H1 (cell line): ENCODE measurements around the gene TRAPPC8. TPM values are rescaled to one million over a fixed set of nuclear protein-coding genes. Genes with fewer than 3 reads are reported as not detected.

ENCODE experiments used
- CTCF ChIA-PET: fragments of 300-600 bp; sonication (Branson Sonifier 250); formaldehyde crosslinking; loops from one replicate; lab custom pipeline; 2021; ENCODE audit not compliant: partially characterized antibody; lab: Charles Lee
- POLR2A ChIA-PET: fragments of 300-600 bp; sonication (Branson Sonifier 250); formaldehyde crosslinking; loops from one replicate; lab custom pipeline; 2021; ENCODE audit warnings: inconsistent platforms; ENCODE audit not compliant: partially characterized antibody; lab: Charles Lee
- DNase-seq, 2 experiments: peaks; one replicate each; pipeline versions ENCODE4 v3.0.0 to v3.0.0-alpha.2; 2010 to 2022; ENCODE audit warnings: low spot score in 2 of 2, low read depth in 1 of 2, mixed read lengths in 1 of 2
- FAIRE-seq: peaks from 2 replicates; lab custom pipeline; 2011; peaks lifted over from hg19 to GRCh38; lab: Jason Lieb, UNC
- H2AFZ ChIP-seq: 2 replicates; pipeline ENCODE4 v1.8.1; 2012; ENCODE audit warnings: low read length, inconsistent platforms
- H2AK5ac ChIP-seq: 2 replicates; pipeline ENCODE4 v1.6.1; 2013; ENCODE audit warnings: low read depth, low read length
- H2BK120ac ChIP-seq: replicated peaks from 2 replicates; pipeline ENCODE3; 2013; ENCODE audit warnings: low read depth, low read length, inconsistent platforms
- H2BK12ac ChIP-seq: 2 replicates; pipeline ENCODE4 v1.6.1; 2013; ENCODE audit warnings: low read depth, low read length
- H2BK15ac ChIP-seq: 2 replicates; pipeline ENCODE4 v1.6.1; 2013; ENCODE audit warnings: low read length
- H2BK20ac ChIP-seq: 2 replicates; pipeline ENCODE4 v1.6.1; 2013; ENCODE audit warnings: low read length
- H2BK5ac ChIP-seq: 2 replicates; pipeline ENCODE4 v1.6.1; 2013; ENCODE audit warnings: low read depth, low read length
- H3K14ac ChIP-seq: 2 replicates; pipeline ENCODE4 v1.6.1; 2013; ENCODE audit warnings: inconsistent platforms; ENCODE audit not compliant: insufficient read length
- H3K18ac ChIP-seq: 2 replicates; pipeline ENCODE4 v1.6.1; 2013; ENCODE audit warnings: low read length; ENCODE audit errors: extremely low read depth
- H3K23ac ChIP-seq: 2 replicates; pipeline ENCODE4 v1.6.1; 2013; ENCODE audit warnings: inconsistent platforms; ENCODE audit not compliant: insufficient read length
- H3K23me2 ChIP-seq: 2 replicates; pipeline ENCODE4 v1.6.1; 2013; ENCODE audit warnings: low read depth, low read length
- H3K27ac ChIP-seq: 2 replicates; pipeline ENCODE4 v1.6.1; 2011; ENCODE audit warnings: low read depth, low read length, inconsistent platforms
- H3K27me3 ChIP-seq, 4 experiments: replicated peaks in 1 of 4; 1 replicate in 1 of 4; 2 replicates in 3 of 4; pipeline versions ENCODE4 v1.6.1 to v1.8.1; 2011 to 2013; ENCODE audit warnings: low read length in 3 of 4, mild to moderate bottlenecking in 3 of 4, inconsistent platforms in 2 of 4, mixed read lengths in 2 of 4, moderate library complexity in 1 of 4; ENCODE audit not compliant: control insufficient read depth in 3 of 4, insufficient read depth in 3 of 4; ENCODE audit errors: extremely low read depth in 1 of 4
- H3K36me3 ChIP-seq, 4 experiments: 2 replicates each; pipeline versions ENCODE4 v1.6.1 to v1.8.1; 2011 to 2013; ENCODE audit warnings: mild to moderate bottlenecking in 4 of 4, low read length in 3 of 4, moderate library complexity in 2 of 4, control low read depth in 1 of 4, inconsistent platforms in 1 of 4; ENCODE audit not compliant: insufficient read depth in 4 of 4, control insufficient read depth in 2 of 4
- H3K4ac ChIP-seq: replicated peaks from 2 replicates; pipeline ENCODE3; 2013; ENCODE audit warnings: low read length, low read depth, mixed read lengths, inconsistent platforms; ENCODE audit not compliant: insufficient read length
- H3K4me1 ChIP-seq, 4 experiments: replicated peaks in 1 of 4; 1 replicate in 1 of 4; 2 replicates in 3 of 4; pipeline versions ENCODE4 v1.6.1 to v1.8.1; 2011 to 2013; ENCODE audit warnings: low read length in 3 of 4, inconsistent platforms in 2 of 4, mixed read lengths in 1 of 4; ENCODE audit not compliant: insufficient read depth in 4 of 4, control insufficient read depth in 3 of 4
- H3K4me2 ChIP-seq, 2 experiments: 2 replicates each; pipeline versions ENCODE4 v1.6.1 to v1.8.1; 2011 to 2013; ENCODE audit warnings: low read depth in 2 of 2, low read length in 2 of 2, control low read depth in 1 of 2, inconsistent platforms in 1 of 2, mild to moderate bottlenecking in 1 of 2; ENCODE audit not compliant: insufficient read depth in 1 of 2
- H3K4me3 ChIP-seq, 4 experiments: fragments of 200-600, 300-600 bp in 1 of 4; sonication (generic), shearing (Covaris generic), sonication (Bioruptor Twin) in 1 of 4; 2 replicates each; pipeline versions ENCODE4 v1.5.1 to v1.8.1; 2011 to 2016; ENCODE audit warnings: low read length in 4 of 4, low read depth in 3 of 4, control low read depth in 2 of 4, inconsistent platforms in 2 of 4, mild to moderate bottlenecking in 2 of 4, mixed read lengths in 1 of 4, moderate library complexity in 1 of 4; ENCODE audit not compliant: insufficient read depth in 2 of 4; ENCODE audit errors: extremely low read depth in 1 of 4
- H3K56ac ChIP-seq: replicated peaks from 2 replicates; pipeline ENCODE3; 2013; ENCODE audit warnings: low read depth, mild to moderate bottlenecking, mixed read lengths, low read length, inconsistent platforms; ENCODE audit not compliant: insufficient read length
- H3K79me1 ChIP-seq: 2 replicates; pipeline ENCODE4 v1.6.1; 2013; ENCODE audit warnings: low read depth, low read length, control low read depth
- H3K79me2 ChIP-seq, 2 experiments: 2 replicates each; pipeline versions ENCODE4 v1.6.1 to v1.8.1; 2012 to 2013; ENCODE audit warnings: low read length in 2 of 2, mild to moderate bottlenecking in 2 of 2, inconsistent platforms in 1 of 2; ENCODE audit not compliant: insufficient read depth in 2 of 2, control insufficient read depth in 1 of 2
- H3K9ac ChIP-seq, 4 experiments: replicated peaks in 1 of 4; 1 replicate in 1 of 4; 2 replicates in 3 of 4; pipeline versions ENCODE4 v1.6.1 to v1.8.1; 2011 to 2013; ENCODE audit warnings: low read depth in 3 of 4, low read length in 3 of 4, control low read depth in 2 of 4, mild to moderate bottlenecking in 2 of 4, moderate library complexity in 2 of 4, inconsistent platforms in 1 of 4; ENCODE audit errors: extremely low read depth in 1 of 4
- H3K9me3 ChIP-seq, 2 experiments: 2 replicates each; pipeline versions ENCODE4 v1.6.1 to v1.8.1; 2012 to 2013; ENCODE audit warnings: mild to moderate bottlenecking in 2 of 2, moderate library complexity in 2 of 2, control low read depth in 1 of 2, inconsistent platforms in 1 of 2, low read depth in 1 of 2, low read length in 1 of 2, mixed read lengths in 1 of 2; ENCODE audit not compliant: insufficient read depth in 2 of 2
- H4K20me1 ChIP-seq, 2 experiments: replicated peaks in 1 of 2; 2 replicates each; pipeline versions ENCODE3 to v1.8.1; 2011 to 2013; ENCODE audit warnings: inconsistent platforms in 2 of 2, low read length in 2 of 2, mild to moderate bottlenecking in 1 of 2; ENCODE audit not compliant: insufficient read depth in 2 of 2, control insufficient read depth in 1 of 2
- H4K5ac ChIP-seq: 2 replicates; pipeline ENCODE4 v1.6.1; 2013; ENCODE audit warnings: low read length, low read depth, mixed read lengths, inconsistent platforms; ENCODE audit not compliant: insufficient read length
- H4K8ac ChIP-seq: 2 replicates; pipeline ENCODE4 v1.8.0; 2013; ENCODE audit warnings: mild to moderate bottlenecking, moderate library complexity, low read length, inconsistent platforms; ENCODE audit not compliant: insufficient read depth; ENCODE audit errors: extremely low read depth
- H4K91ac ChIP-seq: replicated peaks from 2 replicates; pipeline ENCODE3; 2013; ENCODE audit warnings: low read length, mixed read lengths, inconsistent platforms; ENCODE audit not compliant: insufficient read length
- BRCA1 ChIP-seq: IDR thresholded peaks from 2 replicates; pipeline ENCODE4 v1.6.1; 2012; ENCODE audit warnings: low read depth, low read length, improper control_type of control experiment
- CBX8 ChIP-seq: fragments of 300-800, 300-1000 bp; sonication (generic); IDR thresholded peaks from 2 replicates; pipeline ENCODE4 v1.7.1; 2016; ENCODE audit warnings: low read depth, low read length, borderline replicate concordance
- CHD2 ChIP-seq: IDR thresholded peaks from 2 replicates; pipeline ENCODE4 v1.6.1; 2012; ENCODE audit warnings: low read length, improper control_type of control experiment
- GABPA ChIP-seq: IDR thresholded peaks from 2 replicates; pipeline ENCODE4 v1.6.1; 2011; ENCODE audit warnings: mild to moderate bottlenecking, low read length, moderate library complexity, borderline replicate concordance; ENCODE audit not compliant: insufficient read depth
- GTF2F1 ChIP-seq: IDR thresholded peaks from 2 replicates; pipeline ENCODE4 v1.6.1; 2012; ENCODE audit warnings: low read depth, low read length, improper control_type of control experiment, borderline replicate concordance
- HDAC2 ChIP-seq, 2 experiments: fragments of 300-600 bp in 1 of 2; sonication (generic) in 1 of 2; IDR thresholded peaks; 2 replicates each; pipeline ENCODE4 v1.6.1; 2011 to 2012; ENCODE audit warnings: low read depth in 2 of 2, low read length in 2 of 2, mild to moderate bottlenecking in 2 of 2, moderate library complexity in 2 of 2, borderline replicate concordance in 1 of 2, inconsistent platforms in 1 of 2
- MAFK ChIP-seq: IDR thresholded peaks from 2 replicates; pipeline ENCODE4 v1.6.1; 2012; ENCODE audit warnings: low read depth, mild to moderate bottlenecking, improper control_type of control experiment, low read length
- MAX ChIP-seq: IDR thresholded peaks from 2 replicates; pipeline ENCODE4 v1.6.1; 2012; ENCODE audit warnings: inconsistent platforms
- POLR2A ChIP-seq, 2 experiments: IDR thresholded peaks; 1 replicate in 1 of 2; 2 replicates in 1 of 2; pipeline ENCODE4 v1.6.1; 2011; ENCODE audit warnings: low read depth in 2 of 2, low read length in 2 of 2, mild to moderate bottlenecking in 2 of 2; ENCODE audit errors: control extremely low read depth in 1 of 2
- POU5F1 ChIP-seq: IDR thresholded peaks from 2 replicates; pipeline ENCODE4 v1.6.1; 2011; ENCODE audit warnings: low read depth, mild to moderate bottlenecking, low read length, moderate library complexity
- SP2 ChIP-seq: IDR thresholded peaks from 2 replicates; pipeline ENCODE4 v1.6.1; 2012; ENCODE audit warnings: mild to moderate bottlenecking, low read length, inconsistent platforms
- TEAD4 ChIP-seq: IDR thresholded peaks from 2 replicates; pipeline ENCODE4 v1.6.1; 2012; ENCODE audit warnings: low read depth, low read length, inconsistent platforms, mixed read lengths
- WGBS, 2 experiments: shearing (Covaris generic) in 1 of 2; methylation state at CpG; one replicate each; pipeline versions ENCODE4 v1.1.6 to v1.1.7; 2013 to 2015; ENCODE audit warnings: low lambda C conversion rate in 2 of 2, mixed read lengths in 2 of 2, inconsistent platforms in 1 of 2, low coverage in 1 of 2, missing lambda C conversion rate in 1 of 2; ENCODE audit not compliant: insufficient replicate concordance in 2 of 2, insufficient coverage in 1 of 2, insufficient read length in 1 of 2; ENCODE audit errors: extremely low coverage in 1 of 2, missing lambda C conversion rate in 1 of 2; 5-methylcytosine and 5-hydroxymethylcytosine counted together
- polyA plus RNA-seq, 7 experiments: library from polyadenylated mRNA; depleted of rRNA in 3 of 7; stranded (reverse) in 5 of 7; unstranded in 2 of 7; fragments of >200 nt in 5 of 7; fragments of 200-250 nt in 2 of 7; gene quantifications; 1 replicate in 5 of 7; 2 replicates in 1 of 7; 4 replicates in 1 of 7; pipeline versions ENCODE4 v1.2.1 to v1.2.3, GENCODE V29; 2011 to 2013; ENCODE audit warnings: missing spikeins in 2 of 7, mixed read lengths in 2 of 7
- total RNA-seq: library from RNA; stranded (reverse); fragmentation: NEBNext Ultra II Directional; extraction: Animal tissue kit (Norgen Biotek cat#: 25700); gene quantifications from 2 replicates; pipeline ENCODE4 v1.2.1, GENCODE V29; 2021

TRAPPC8 gene
- total and polyA plus RNA-seq, 2 of the 8 experiments (the other 6 are each of a cell fraction or from before 2014, with no cell fraction given): 43.6 to 56.5 TPM

- TF ChIP-seq SP2 (no peak), CBX8 (no peak), GABPA (no peak), BRCA1 (no peak), CHD2 (no peak), HDAC2 (IDR thresholded peaks at IDR 0.05; ENCODE audit: borderline replicate concordance in 1 of 2, low read depth in 2 of 2, low read length in 2 of 2) (no peak), MAX (no peak), TEAD4 (no peak), POLR2A (IDR thresholded peaks at IDR 0.05; ENCODE audit: control extremely low read depth in 1 of 2, low read depth in 2 of 2, low read length in 2 of 2) (no peak), POU5F1 (no peak), GTF2F1 (no peak), MAFK (no peak)
- H4K20me1 ChIP-seq: no peaks in the 10 kb centered on the region
- peaks cover 0 to 32% (median 8%) of the 10 kb centered on the region in 4 experiments; a peak in 5 of 8 replicates for H3K36me3 ChIP-seq
- no peak overlapping the region for H3K18ac ChIP-seq
- no peak overlapping the region for H4K8ac ChIP-seq
- H3K4me1 ChIP-seq: peaks cover 5 to 20% (median 8%) of the 10 kb centered on the region in 4 experiments; a peak in 6 of 7 replicates
- DNase-seq (no peak), FAIRE-seq (no peak)
- no peak overlapping the region for H2BK5ac ChIP-seq
- no peak overlapping the region for H2BK12ac ChIP-seq
- no peak overlapping the region for H3K56ac ChIP-seq
- no peaks in the 10 kb centered on the region for H3K23me2 ChIP-seq
- no peak overlapping the region for H3K23ac ChIP-seq
- H3K9me3 ChIP-seq: peaks cover 2 to 10% of the 10 kb centered on the region in 2 experiments; a peak in 3 of 4 replicates
- POLR2A ChIA-PET: interaction anchor here (0.6 kb wide), 1 partner anchor 154 kb away, joined by 3 read pairs; no protein-coding TSS in a partner anchor
- H3K27me3 ChIP-seq: no peaks in the 10 kb centered on the region
- 96% methylated on average over 10 of the region's 10 CpGs; no CpG with 5 or more reads in 1 of the 2 experiments for WGBS, 2 experiments
- no peak overlapping the region for H2BK20ac ChIP-seq
- H3K14ac ChIP-seq: no peak overlapping the region
- no peak overlapping the region for H3K4ac ChIP-seq
- no peak overlapping the region for H4K5ac ChIP-seq
- no peak overlapping the region for H3K27ac ChIP-seq
- no peaks in the 10 kb centered on the region for H3K79me1 ChIP-seq
- H3K4me2 ChIP-seq: no peak overlapping the region
- H3K79me2 ChIP-seq: no peaks in the 10 kb centered on the region
- H3K4me3 ChIP-seq: no peak overlapping the region
- H2AFZ ChIP-seq: no peak overlapping the region
- H2BK15ac ChIP-seq: no peak overlapping the region
- H2BK120ac ChIP-seq: no peak overlapping the region
- no peak overlapping the region for H3K9ac ChIP-seq
- no peak overlapping the region for H2AK5ac ChIP-seq
- CTCF ChIA-PET: interaction anchor here (0.8 kb wide), 1 partner anchor 149 kb away, joined by 4 read pairs; no protein-coding TSS in a partner anchor
- H4K91ac ChIP-seq: no peak overlapping the region
These were observed 114.3 kb downstream of the TRAPPC8 start for GRCh38 chr18:31828613-31829012.
